GM13977 (cell line): Measurements from ENCODE around the gene IFNL1.

ENCODE experiments used
- DNase-seq: peaks from one replicate; pipeline ENCODE4 v3.0.0; 2012; ENCODE audit warnings: low spot score
- in situ Hi-C: fragments of 300-500 bp; cut with MboI; formaldehyde crosslinking; loops from one replicate; pipeline ENCODE4 v1.12.0; 2022; ENCODE audit warnings: low sequenced_read_pairs, low pct_unique_long_range_greater_than_20kb, mixed read lengths, inconsistent platforms; ENCODE audit not compliant: unreplicated experiment
- TF ChIP-seq, protein P1 (sequence below): IDR thresholded peaks from 2 replicates; pipeline ENCODE4 v1.5.1; 2012; ENCODE audit warnings: mild to moderate bottlenecking, control low read depth; ENCODE audit not compliant: insufficient read depth; ENCODE audit errors: extremely low read depth, missing control alignments

IFNL1 gene

DNA sequence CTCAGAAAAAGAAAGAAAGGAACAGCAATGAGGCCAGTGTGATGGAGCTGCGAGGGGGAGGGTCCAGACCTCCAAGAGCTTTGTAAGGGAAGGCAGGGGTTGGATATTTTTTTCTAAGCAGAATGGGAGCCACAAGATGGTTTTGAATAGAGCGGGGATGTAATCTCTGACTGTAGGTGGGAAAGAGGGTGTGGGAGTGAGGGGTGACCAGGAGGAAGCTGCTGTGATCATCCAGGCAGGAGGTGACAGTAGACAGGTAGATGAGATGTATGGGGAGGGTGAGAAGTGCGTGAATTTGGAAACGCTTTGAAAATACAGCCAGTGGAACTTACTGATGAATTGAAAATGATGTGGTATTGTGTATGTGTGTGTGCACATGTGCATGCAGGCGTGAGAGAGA, 20.6 kb upstream of the IFNL1 start:
- DNase-seq = no peak
- TF ChIP-seq, protein P1, sequence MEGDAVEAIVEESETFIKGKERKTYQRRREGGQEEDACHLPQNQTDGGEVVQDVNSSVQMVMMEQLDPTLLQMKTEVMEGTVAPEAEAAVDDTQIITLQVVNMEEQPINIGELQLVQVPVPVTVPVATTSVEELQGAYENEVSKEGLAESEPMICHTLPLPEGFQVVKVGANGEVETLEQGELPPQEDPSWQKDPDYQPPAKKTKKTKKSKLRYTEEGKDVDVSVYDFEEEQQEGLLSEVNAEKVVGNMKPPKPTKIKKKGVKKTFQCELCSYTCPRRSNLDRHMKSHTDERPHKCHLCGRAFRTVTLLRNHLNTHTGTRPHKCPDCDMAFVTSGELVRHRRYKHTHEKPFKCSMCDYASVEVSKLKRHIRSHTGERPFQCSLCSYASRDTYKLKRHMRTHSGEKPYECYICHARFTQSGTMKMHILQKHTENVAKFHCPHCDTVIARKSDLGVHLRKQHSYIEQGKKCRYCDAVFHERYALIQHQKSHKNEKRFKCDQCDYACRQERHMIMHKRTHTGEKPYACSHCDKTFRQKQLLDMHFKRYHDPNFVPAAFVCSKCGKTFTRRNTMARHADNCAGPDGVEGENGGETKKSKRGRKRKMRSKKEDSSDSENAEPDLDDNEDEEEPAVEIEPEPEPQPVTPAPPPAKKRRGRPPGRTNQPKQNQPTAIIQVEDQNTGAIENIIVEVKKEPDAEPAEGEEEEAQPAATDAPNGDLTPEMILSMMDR = no peak
- in situ Hi-C loops = no loop called here

GRCh38 chr19:39276740-39277139, 19.5 kb upstream of the IFNL1 start:
- in situ Hi-C loops = no loop called here
- DNase-seq = no peak
- TF ChIP-seq, protein P1 = no peak

- TF ChIP-seq, protein P1 = no peak
- in situ Hi-C loops = no loop called here
- no peak for DNase-seq
These were observed 18.6 kb upstream of the IFNL1 start for GRCh38 chr19:39277598-39277997.

GRCh38 chr19:39282021-39282420, 14.2 kb upstream of the IFNL1 start:
- in situ Hi-C loops = no loop called here
- DNase-seq = no peak
- TF ChIP-seq, protein P1 = no peak

- no peak for DNase-seq
- TF ChIP-seq, protein P1 = no peak
- in situ Hi-C loops = no loop called here
These were observed 12.2 kb upstream of the IFNL1 start for GRCh38 chr19:39284032-39284431.

- DNase-seq = no peak
- TF ChIP-seq, protein P1 = no peak
- in situ Hi-C loops = no loop called here
These were observed 2.8 kb upstream of the IFNL1 start for GRCh38 chr19:39293394-39293793.

- DNase-seq = no peak
- TF ChIP-seq, protein P1 = no peak
- in situ Hi-C loops = no loop called here
These were observed 699 bp downstream of the IFNL1 start for GRCh38 chr19:39296906-39297305.
